Neural cell (in vitro differentiated cells): Measurements from ENCODE around the gene ZNF445.
"Not testable (repeated sequence)": the region's sequence is repeated elsewhere in the genome, so short reads cannot be mapped to it uniquely, and the experiment has no call there.

Experiments used
- CTCF ChIP-seq: fragments of 450-650 bp; IDR thresholded peaks from 2 replicates; pipeline ENCODE4 v1.5.1; 2014; ENCODE audit warnings: antibody characterized with exemption, mild to moderate bottlenecking, moderate library complexity; ENCODE audit not compliant: poor library complexity, severe bottlenecking
- EP300 ChIP-seq: fragments of 450-650 bp; conservative IDR thresholded peaks from 2 replicates; pipeline ENCODE4 v1.6.1; 2014; ENCODE audit warnings: antibody characterized with exemption, mild to moderate bottlenecking, moderate library complexity; ENCODE audit not compliant: poor library complexity, severe bottlenecking
- EZH2 ChIP-seq: fragments of 200-600, 300-800 bp; shearing (Covaris generic), sonication (generic); IDR thresholded peaks from 2 replicates; pipeline ENCODE4 v1.6.1; 2014; ENCODE audit warnings: antibody characterized with exemption, low read length, borderline replicate concordance, mild to moderate bottlenecking; ENCODE audit not compliant: insufficient read depth, poor library complexity, severe bottlenecking
- MXI1 ChIP-seq: fragments of 450-650 bp; conservative IDR thresholded peaks from 2 replicates; pipeline ENCODE4 v1.6.1; 2014; ENCODE audit warnings: antibody characterized with exemption, mild to moderate bottlenecking; ENCODE audit not compliant: poor library complexity, severe bottlenecking
- POLR2AphosphoS5 ChIP-seq: IDR thresholded peaks from 2 replicates; pipeline ENCODE4 v1.6.1; 2012
- RAD21 ChIP-seq: fragments of 450-650 bp; conservative IDR thresholded peaks from 2 replicates; pipeline ENCODE4 v1.6.1; 2014; ENCODE audit warnings: antibody characterized with exemption, mild to moderate bottlenecking, moderate library complexity
- REST ChIP-seq: IDR thresholded peaks from 2 replicates; pipeline ENCODE4 v1.6.1; 2012; ENCODE audit warnings: borderline replicate concordance
- SMC3 ChIP-seq: fragments of 450-650 bp; conservative IDR thresholded peaks from 2 replicates; pipeline ENCODE4 v1.6.1; 2014; ENCODE audit warnings: antibody characterized with exemption, mild to moderate bottlenecking, moderate library complexity; ENCODE audit not compliant: poor library complexity

- TF ChIP-seq EP300, CTCF, POLR2AphosphoS5, EZH2, REST, SMC3, MXI1, RAD21: not testable (repeated sequence)
These were observed 9.4 kb downstream of the ZNF445 start for GRCh38 chr3:44468099-44468537.
